GM21526 (cell line): ENCODE results near the gene VPS11.
A peak's percentile ranks its signal among the peaks of the same experiment; 100 is the strongest.
"Not testable (repeated sequence)": the region's sequence is repeated elsewhere in the genome, so short reads cannot be mapped to it uniquely, and the experiment has no call there.

Source experiments
- ATAC-seq: cut with Tn5 transposase; IDR thresholded peaks from one replicate; pipeline ENCODE4 v1.9.1; 2021; ENCODE audit warnings: moderate library complexity; ENCODE audit not compliant: unreplicated experiment, low FRiP score

VPS11 gene

GRCh38 chr11:119100994-119101758 lies 33.6 kb downstream of the VPS11 start:
- ATAC-seq: peak; percentile 11

GRCh38 chr11:119101759-119102423 lies 34.3 kb downstream of the VPS11 start, which contains the start of gene DPAGT1:
TSS of gene DPAGT1 (minus strand) at chr11:119101853. CDS start at chr11:119101655, 198 bp downstream.
- peak; percentile 64 for ATAC-seq

- ATAC-seq: not testable (repeated sequence)
Measured at GRCh38 chr11:119103161-119103664, 35.6 kb downstream of the VPS11 start.

GRCh38 chr11:119103793-119104192 lies 36.2 kb downstream of the VPS11 start:
- ATAC-seq: no peak

- ATAC-seq: no peak
Measured at GRCh38 chr11:119106564-119107537, 39.2 kb downstream of the VPS11 start, which contains the start of gene C2CD2L. TSS of gene C2CD2L (plus strand) at chr11:119107344. CDS start at chr11:119107742, 398 bp downstream.

GRCh38 chr11:119107538-119108145 lies 40.0 kb downstream of the VPS11 start:
- ATAC-seq: no peak

GRCh38 chr11:119108146-119108856 lies 40.7 kb downstream of the VPS11 start:
- no peak for ATAC-seq

GRCh38 chr11:119108857-119109221 lies 41.2 kb downstream of the VPS11 start:
- no peak for ATAC-seq

- ATAC-seq: no peak
Measured at GRCh38 chr11:119109843-119110242, 42.2 kb downstream of the VPS11 start.

GRCh38 chr11:119110439-119110838 lies 42.8 kb downstream of the VPS11 start:
- ATAC-seq: no peak

GRCh38 chr11:119111361-119111925 lies 43.8 kb downstream of the VPS11 start:
- no peak for ATAC-seq

GRCh38 chr11:119112314-119113020 lies 44.8 kb downstream of the VPS11 start:
- no peak for ATAC-seq

- ATAC-seq: no peak
Measured at GRCh38 chr11:119113716-119114115, 46.1 kb downstream of the VPS11 start.

GRCh38 chr11:119114351-119114750 lies 46.7 kb downstream of the VPS11 start:
- ATAC-seq: no peak

GRCh38 chr11:119115484-119116234 lies 48.0 kb downstream of the VPS11 start:
- ATAC-seq: no peak

GRCh38 chr11:119116235-119116594 lies 48.6 kb downstream of the VPS11 start:
- no peak for ATAC-seq

- ATAC-seq: no peak
Measured at GRCh38 chr11:119116601-119117000, 49.0 kb downstream of the VPS11 start.
